Psoas muscle (tissue), 8 donors: ENCODE measurements around the gene CHD9NB. TPM values are rescaled to one million over a fixed set of nuclear protein-coding genes. Genes with fewer than 3 reads are reported as not detected.

Experiments
- ATAC-seq, 4 donors: fragments of 200-7000 bp; cut with Tn5 transposase; one replicate each; pipeline ENCODE4 v1.9.1; 2020; ENCODE audit warnings: moderate library complexity in 3 of 4, mild to moderate bottlenecking in 2 of 4
- DNase-seq, 2 donors: peaks; one replicate each; pipeline ENCODE4 v3.0.0-alpha.2; 2020
- H3K27ac ChIP-seq: fragments of 200-600 bp; one replicate; pipeline ENCODE4 v1.8.0; 2022
- H3K27me3 ChIP-seq, 3 donors: fragments of 200-600 bp in 1 of 3; one replicate each; pipeline versions ENCODE4 v1.6.1 to v1.8.0; 2013 to 2022; ENCODE audit warnings: low read length in 2 of 3, mild to moderate bottlenecking in 2 of 3, moderate library complexity in 1 of 3; ENCODE audit not compliant: insufficient read depth in 3 of 3
- H3K36me3 ChIP-seq, 2 donors: fragments of 200-600 bp in 1 of 2; one replicate each; pipeline versions ENCODE4 v1.6.1 to v1.8.0; 2013 to 2022; ENCODE audit warnings: low read depth in 1 of 2, mild to moderate bottlenecking in 1 of 2, moderate library complexity in 1 of 2; ENCODE audit not compliant: insufficient read depth in 1 of 2
- H3K4me1 ChIP-seq: fragments of 200-600 bp; one replicate; pipeline ENCODE4 v1.8.0; 2022
- H3K4me3 ChIP-seq: fragments of 200-600 bp; one replicate; pipeline ENCODE4 v1.8.0; 2022; ENCODE audit warnings: mild to moderate bottlenecking
- H3K9me3 ChIP-seq: fragments of 200-600 bp; one replicate; pipeline ENCODE4 v1.8.0; 2022
- WGBS, 3 donors: extraction: QIAGEN DNeasy Blood & Tissue Kit; methylation state at CpG; one replicate each; pipeline versions ENCODE4 v1.1.6 to v1.1.7; 2013; 5-methylcytosine and 5-hydroxymethylcytosine counted together
- intact Hi-C, 2 donors: fragments of 100-400 bp; cut with DNase I; formaldehyde crosslinking; loops; one replicate each; pipeline versions ENCODE4 v1.11.0 to v1.14.2; 2022
- polyA plus RNA-seq, 3 donors: library from polyadenylated mRNA; stranded (reverse); fragments of 200-250 nt; gene quantifications; one replicate each; pipeline ENCODE4 v1.2.3, GENCODE V29; 2013
- total RNA-seq, 4 donors: library from RNA; stranded (reverse); fragmentation: NEBNext Ultra II Directional in 2 of 4; extraction: Animal tissue kit (Norgen Biotek cat#: 25700) in 2 of 4; gene quantifications; one replicate each; pipeline versions ENCODE4 v1.2.1 to v1.2.4, GENCODE V29; 2021 to 2023
- TF ChIP-seq, protein P1 (sequence below): fragments of 200-600 bp; IDR thresholded peaks from one replicate; pipeline ENCODE4 v1.8.0; 2022; ENCODE audit warnings: antibody characterized with exemption
- donor health status: healthy with polysubstance abuse.
- donor health status: DM: no; HTN: no; CAD: no; lungs with moderate emphysema.
- donor health status: Bipolar disorder and iron deficiency.
- donor health status: healthy.
- donor health status: DM: yes; HTN: yes; CAD: no.
- donor health status: DM: no; HTN: no; CAD: no.
- donor health status: DM: no; HTN: no; CAD: no.
- donor health status: DM: yes; HTN: yes; CAD: no.

The CHD9NB gene
- total and polyA plus RNA-seq, 7 donors, result 0.05 to 0.77 (median 0.18) TPM; not detected in 1

DNA sequence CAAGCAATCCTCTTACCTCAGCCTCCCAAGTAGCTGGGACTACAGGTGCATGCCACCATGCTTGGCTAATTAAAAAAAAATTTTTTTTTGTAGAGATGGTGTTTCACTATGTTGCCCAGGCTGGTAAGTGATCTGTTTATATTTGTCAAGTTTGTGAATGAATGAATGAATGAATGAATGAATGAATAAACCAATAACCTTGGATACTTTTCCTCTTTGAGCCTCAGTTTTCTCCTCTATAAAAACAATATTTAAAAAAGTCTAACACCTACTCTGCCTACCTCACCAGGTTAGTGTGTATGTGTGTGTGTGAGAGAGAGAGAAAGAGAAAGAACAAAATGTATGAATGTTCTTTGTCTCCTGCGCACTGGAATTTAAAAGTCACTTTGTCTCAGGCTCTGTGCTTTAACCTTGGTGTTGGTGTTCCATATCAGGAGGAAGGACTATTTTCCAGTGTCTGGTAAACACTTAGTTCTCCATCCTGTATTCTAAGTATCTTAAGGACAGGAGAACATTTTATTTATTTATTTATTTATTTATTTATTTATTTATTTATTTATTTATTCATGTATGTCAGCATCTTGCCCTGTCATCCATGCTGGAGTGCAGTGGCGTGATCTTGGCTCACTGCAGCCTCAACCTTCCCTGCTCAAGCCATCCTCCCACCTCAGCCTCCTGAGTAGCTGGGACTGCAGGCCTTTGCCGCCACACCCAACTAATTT lies 29.1 kb upstream of the CHD9NB start:
- intact Hi-C loops, result no loop called here
- Histone ChIP-seq H3K4me3 (no peak overlapping the region), H3K27me3 (no peaks in the 10 kb centered on the region), H3K27ac (no peak overlapping the region), H3K36me3 (no peaks in the 10 kb centered on the region), H3K4me1 (peaks cover 55% of the 10 kb centered on the region), H3K9me3 (no peaks in the 10 kb centered on the region)
- TF ChIP-seq, protein P1, sequence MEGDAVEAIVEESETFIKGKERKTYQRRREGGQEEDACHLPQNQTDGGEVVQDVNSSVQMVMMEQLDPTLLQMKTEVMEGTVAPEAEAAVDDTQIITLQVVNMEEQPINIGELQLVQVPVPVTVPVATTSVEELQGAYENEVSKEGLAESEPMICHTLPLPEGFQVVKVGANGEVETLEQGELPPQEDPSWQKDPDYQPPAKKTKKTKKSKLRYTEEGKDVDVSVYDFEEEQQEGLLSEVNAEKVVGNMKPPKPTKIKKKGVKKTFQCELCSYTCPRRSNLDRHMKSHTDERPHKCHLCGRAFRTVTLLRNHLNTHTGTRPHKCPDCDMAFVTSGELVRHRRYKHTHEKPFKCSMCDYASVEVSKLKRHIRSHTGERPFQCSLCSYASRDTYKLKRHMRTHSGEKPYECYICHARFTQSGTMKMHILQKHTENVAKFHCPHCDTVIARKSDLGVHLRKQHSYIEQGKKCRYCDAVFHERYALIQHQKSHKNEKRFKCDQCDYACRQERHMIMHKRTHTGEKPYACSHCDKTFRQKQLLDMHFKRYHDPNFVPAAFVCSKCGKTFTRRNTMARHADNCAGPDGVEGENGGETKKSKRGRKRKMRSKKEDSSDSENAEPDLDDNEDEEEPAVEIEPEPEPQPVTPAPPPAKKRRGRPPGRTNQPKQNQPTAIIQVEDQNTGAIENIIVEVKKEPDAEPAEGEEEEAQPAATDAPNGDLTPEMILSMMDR, result no peak
- 96 to 97% (median 96%) methylated on average over 3 of the region's 3 CpGs for WGBS, 3 donors
- DNase-seq, result no peak
- no peak for ATAC-seq

DNA sequence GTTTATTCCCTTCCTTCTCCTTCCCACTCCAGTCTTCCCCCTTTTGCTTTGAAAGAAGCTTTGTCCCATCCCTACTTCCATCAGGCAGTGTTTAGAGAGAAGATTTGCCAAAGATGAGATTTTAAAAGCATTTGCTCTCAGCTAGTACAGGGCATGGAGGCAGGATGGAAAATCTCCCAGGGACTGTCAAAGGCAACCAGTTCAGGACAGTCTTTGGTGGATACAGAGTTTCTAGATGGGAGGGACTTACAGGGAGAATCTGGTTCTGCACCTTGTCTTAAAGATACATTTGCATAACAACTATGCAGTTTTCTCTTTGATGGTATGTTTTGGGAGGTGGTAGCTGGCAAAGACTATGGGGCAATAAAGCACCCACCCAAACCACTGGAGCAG lies 28.3 kb upstream of the CHD9NB start:
- H3K9me3 ChIP-seq, result no peaks in the 10 kb centered on the region
- DNase-seq (no peak), ATAC-seq (peak in 3 of 4 donors; percentile 6 to 23 (median 18))
- H3K4me1 ChIP-seq, result peaks cover 50% of the 10 kb centered on the region
- TF ChIP-seq, protein P1, result no peak
- H3K27ac ChIP-seq, result peak overlapping the region; percentile 43
- H3K27me3 ChIP-seq, result no peaks in the 10 kb centered on the region
- intact Hi-C loops, result no loop called here
- H3K36me3 ChIP-seq, result no peaks in the 10 kb centered on the region
- no peak overlapping the region for H3K4me3 ChIP-seq

DNA sequence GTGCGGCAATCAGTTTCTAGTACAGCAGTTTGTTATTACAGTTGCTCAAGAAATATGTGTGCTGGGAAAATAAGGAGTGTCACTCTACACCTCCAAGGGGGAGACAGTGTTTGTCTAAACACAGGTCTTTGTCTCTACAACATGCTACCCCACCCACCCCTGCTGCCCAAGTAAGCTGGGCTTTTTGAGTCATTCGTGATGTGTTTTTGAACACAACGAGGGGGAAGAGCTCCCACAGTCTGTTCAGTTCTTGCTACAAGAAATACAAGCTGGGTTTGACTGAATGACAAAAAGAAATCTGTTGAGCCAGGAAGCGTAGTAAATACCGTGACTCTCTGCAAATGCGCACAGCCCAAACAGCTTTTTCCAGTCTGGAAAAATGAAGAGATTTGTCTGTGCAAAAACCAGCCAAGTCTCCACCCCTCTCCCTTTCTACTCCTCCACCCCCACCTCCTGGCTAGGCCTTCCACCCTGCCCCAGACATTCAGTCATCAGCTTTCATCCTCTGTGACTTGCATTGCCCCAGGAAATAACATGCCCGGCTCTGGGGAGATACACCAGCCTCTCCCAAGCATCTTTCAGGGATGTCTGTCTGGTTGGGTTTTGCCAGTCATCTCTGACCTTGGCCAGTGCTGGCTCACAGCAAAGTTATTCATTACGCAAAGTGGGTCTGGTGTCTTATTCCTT lies 27.8 kb upstream of the CHD9NB start:
- peak; percentile 60 to 76 for DNase-seq
- ATAC-seq, result peak; percentile 59 to 73 (median 62)
- intact Hi-C loops, result no loop called here

DNA sequence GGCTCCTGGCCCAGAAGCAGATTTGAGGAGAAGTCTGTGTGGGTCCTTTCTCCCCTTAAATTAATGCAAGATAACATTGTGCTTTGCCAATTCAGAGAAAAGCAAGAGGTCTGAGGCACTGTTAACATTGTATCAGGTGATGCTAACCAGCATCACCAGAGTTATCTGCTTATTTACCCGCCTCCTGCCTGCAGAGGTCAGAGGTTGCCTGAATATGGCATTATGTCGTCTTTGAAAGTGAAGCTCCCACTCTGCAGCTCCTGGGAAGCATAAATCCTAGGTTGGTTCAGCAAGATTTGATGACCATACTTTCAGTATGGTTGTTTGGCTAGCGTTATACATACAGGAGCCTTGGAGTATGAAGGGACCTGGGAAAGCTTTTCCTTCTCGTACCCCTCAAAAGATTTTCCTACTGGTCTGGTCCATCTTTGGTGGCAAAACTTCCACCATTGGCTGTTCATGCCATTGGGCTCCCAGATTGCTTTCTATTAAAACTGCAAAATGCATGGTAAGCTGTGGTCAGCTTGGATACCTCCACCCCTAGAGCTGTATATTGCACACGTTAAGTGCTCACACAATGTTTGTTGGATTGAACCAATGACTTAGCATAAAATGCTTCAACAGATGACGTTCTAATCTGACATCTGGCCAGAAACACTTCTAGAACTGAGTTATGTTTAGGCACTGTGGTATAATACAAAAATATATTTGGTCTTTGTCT lies 26.2 kb upstream of the CHD9NB start:
- H3K4me1 ChIP-seq, result peaks cover 33% of the 10 kb centered on the region

More for the DNA sequence above, 27.8 kb upstream of the CHD9NB start:
- WGBS, 3 donors, result 44 to 54% (median 51%) methylated on average over 8 of the region's 8 CpGs
- H3K27ac ChIP-seq, result peak overlapping the region; percentile 43
- peaks cover 45% of the 10 kb centered on the region for H3K4me1 ChIP-seq
- TF ChIP-seq, protein P1, result no peak
- H3K4me3 ChIP-seq, result no peak overlapping the region
- no peaks in the 10 kb centered on the region for H3K9me3 ChIP-seq
- no peaks in the 10 kb centered on the region for H3K36me3 ChIP-seq
- H3K27me3 ChIP-seq, result no peaks in the 10 kb centered on the region

More for the DNA sequence above, 26.2 kb upstream of the CHD9NB start:
- Histone ChIP-seq H3K4me3 (no peak overlapping the region), H3K27me3 (no peaks in the 10 kb centered on the region), H3K27ac (peak overlapping the region; percentile 43), H3K36me3 (no peaks in the 10 kb centered on the region), H3K9me3 (no peaks in the 10 kb centered on the region)
- TF ChIP-seq, protein P1, result no peak
- DNase-seq (no peak), ATAC-seq (no peak)
- intact Hi-C loops, result no loop called here
- WGBS, 3 donors, result 78 to 86% (median 79%) methylated on average over 6 of the region's 6 CpGs
